Tongue (tissue), 2 donors: ENCODE results near the gene PHLDA1. TPM values are rescaled to one million over a fixed set of nuclear protein-coding genes. Genes with fewer than 3 reads are reported as not detected.

Source experiments
- DNase-seq: peaks from one replicate; pipeline ENCODE4 v3.0.0-alpha.2; 2015
- total RNA-seq: library from RNA; depleted of rRNA; stranded (reverse); fragments of >200 nt; gene quantifications from one replicate; pipeline ENCODE4 v1.2.3, GENCODE V29; 2014

Gene PHLDA1
- 13.4 TPM for total RNA-seq

GRCh38 chr12:76031414-76032042 lies at the start of gene PHLDA1:
Gene PHLDA1, minus strand, starts transcription at chr12:76031776.
- DNase-seq = peak; percentile 99

GRCh38 chr12:76080729-76081415 lies 49.3 kb upstream of the PHLDA1 start:
- no peak for DNase-seq

GRCh38 chr12:76080017-76080728 lies 48.6 kb upstream of the PHLDA1 start:
- DNase-seq = no peak

- no peak for DNase-seq
Measured at GRCh38 chr12:76078748-76079147, 47.2 kb upstream of the PHLDA1 start.

GRCh38 chr12:76075448-76075847 lies 43.9 kb upstream of the PHLDA1 start:
- DNase-seq = no peak

- no peak for DNase-seq
Measured at GRCh38 chr12:76074701-76075336, 43.2 kb upstream of the PHLDA1 start.

GRCh38 chr12:76073561-76073960 lies 42.0 kb upstream of the PHLDA1 start:
- no peak for DNase-seq

GRCh38 chr12:76072568-76072967 lies 41.0 kb upstream of the PHLDA1 start:
- DNase-seq = no peak

- DNase-seq = no peak
Measured at GRCh38 chr12:76069339-76069738, 37.8 kb upstream of the PHLDA1 start.

GRCh38 chr12:76065917-76066316 lies 34.3 kb upstream of the PHLDA1 start:
- no peak for DNase-seq

GRCh38 chr12:76064904-76065303 lies 33.3 kb upstream of the PHLDA1 start:
- DNase-seq = no peak

- no peak for DNase-seq
Measured at GRCh38 chr12:76060111-76060510, 28.5 kb upstream of the PHLDA1 start.

GRCh38 chr12:76057326-76057725 lies 25.8 kb upstream of the PHLDA1 start:
- DNase-seq = no peak

GRCh38 chr12:76055393-76055792 lies 23.8 kb upstream of the PHLDA1 start:
- DNase-seq = no peak

GRCh38 chr12:76049575-76050251 lies 18.1 kb upstream of the PHLDA1 start:
- no peak for DNase-seq

GRCh38 chr12:76047742-76048141 lies 16.2 kb upstream of the PHLDA1 start:
- DNase-seq = no peak

- DNase-seq = no peak
Measured at GRCh38 chr12:76047060-76047459, 15.5 kb upstream of the PHLDA1 start.

GRCh38 chr12:76043377-76043776 lies 11.8 kb upstream of the PHLDA1 start:
- DNase-seq = no peak

GRCh38 chr12:76042147-76042546 lies 10.6 kb upstream of the PHLDA1 start:
- DNase-seq = no peak

- DNase-seq = no peak
Measured at GRCh38 chr12:76041406-76041805, 9.8 kb upstream of the PHLDA1 start.

- no peak for DNase-seq
Measured at GRCh38 chr12:76040461-76040860, 8.9 kb upstream of the PHLDA1 start.

- no peak for DNase-seq
Measured at GRCh38 chr12:76038176-76038575, 6.6 kb upstream of the PHLDA1 start.
